ENCODE data around the gene DEXI.

The DEXI gene

DNA sequence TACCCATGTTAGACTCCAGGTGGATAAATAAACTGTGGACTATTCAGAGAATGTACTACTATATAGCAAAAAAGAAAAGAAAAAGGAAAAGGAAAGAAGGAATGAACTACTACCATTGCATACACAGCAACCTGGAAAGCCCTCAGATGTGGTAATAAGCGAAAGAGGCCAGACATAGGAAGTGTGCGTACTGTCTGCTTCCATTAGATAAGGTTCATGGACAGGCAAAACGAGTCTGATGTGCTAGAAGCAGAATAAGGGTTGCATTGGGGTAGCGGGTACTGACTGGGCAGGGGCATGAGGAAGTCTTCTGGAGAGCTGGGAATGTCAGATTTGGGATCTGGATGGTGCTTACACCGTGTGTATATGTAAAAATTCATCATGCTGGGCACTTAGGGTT, 23.9 kb upstream of the DEXI start:
- TF ChIP-seq TAF1 (IDR thresholded peaks at IDR 0.05; ENCODE audit: borderline replicate concordance, insufficient read depth, low read length) = no peak
- no peak for TF ChIP-seq SIN3A (IDR thresholded peaks at IDR 0.05; ENCODE audit: borderline replicate concordance, insufficient read depth, low read length)

DNA sequence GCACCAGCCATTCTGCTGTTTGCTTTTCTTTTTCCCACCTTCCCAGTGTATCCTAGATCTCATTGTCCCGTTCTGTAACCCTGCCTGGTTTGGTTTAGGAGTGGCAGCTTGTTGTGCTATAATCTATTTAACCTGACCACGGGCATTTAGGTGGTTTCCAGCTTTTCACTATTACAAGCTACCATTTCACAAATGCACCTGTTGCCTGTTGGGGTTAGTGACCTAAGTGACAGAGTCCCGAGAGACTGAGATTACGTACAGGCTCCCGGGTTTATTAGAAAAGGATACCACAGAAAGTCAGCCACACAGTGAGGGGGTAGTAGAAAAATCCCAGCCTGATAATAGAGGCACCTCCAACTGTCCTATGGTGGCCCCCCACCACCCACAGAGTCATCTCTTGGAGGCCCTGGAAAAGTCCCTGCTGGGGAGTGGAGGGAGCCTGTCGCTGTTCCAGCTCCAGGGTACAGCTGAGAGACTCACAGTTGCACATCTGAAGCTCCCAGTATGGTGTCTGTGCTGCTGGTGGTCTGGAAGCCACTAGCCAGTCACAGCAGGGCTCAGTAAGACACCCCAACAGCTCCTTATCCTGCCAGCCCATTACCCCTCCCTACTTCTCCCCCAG, 23.3 kb upstream of the DEXI start:
- TF ChIP-seq, protein P1, sequence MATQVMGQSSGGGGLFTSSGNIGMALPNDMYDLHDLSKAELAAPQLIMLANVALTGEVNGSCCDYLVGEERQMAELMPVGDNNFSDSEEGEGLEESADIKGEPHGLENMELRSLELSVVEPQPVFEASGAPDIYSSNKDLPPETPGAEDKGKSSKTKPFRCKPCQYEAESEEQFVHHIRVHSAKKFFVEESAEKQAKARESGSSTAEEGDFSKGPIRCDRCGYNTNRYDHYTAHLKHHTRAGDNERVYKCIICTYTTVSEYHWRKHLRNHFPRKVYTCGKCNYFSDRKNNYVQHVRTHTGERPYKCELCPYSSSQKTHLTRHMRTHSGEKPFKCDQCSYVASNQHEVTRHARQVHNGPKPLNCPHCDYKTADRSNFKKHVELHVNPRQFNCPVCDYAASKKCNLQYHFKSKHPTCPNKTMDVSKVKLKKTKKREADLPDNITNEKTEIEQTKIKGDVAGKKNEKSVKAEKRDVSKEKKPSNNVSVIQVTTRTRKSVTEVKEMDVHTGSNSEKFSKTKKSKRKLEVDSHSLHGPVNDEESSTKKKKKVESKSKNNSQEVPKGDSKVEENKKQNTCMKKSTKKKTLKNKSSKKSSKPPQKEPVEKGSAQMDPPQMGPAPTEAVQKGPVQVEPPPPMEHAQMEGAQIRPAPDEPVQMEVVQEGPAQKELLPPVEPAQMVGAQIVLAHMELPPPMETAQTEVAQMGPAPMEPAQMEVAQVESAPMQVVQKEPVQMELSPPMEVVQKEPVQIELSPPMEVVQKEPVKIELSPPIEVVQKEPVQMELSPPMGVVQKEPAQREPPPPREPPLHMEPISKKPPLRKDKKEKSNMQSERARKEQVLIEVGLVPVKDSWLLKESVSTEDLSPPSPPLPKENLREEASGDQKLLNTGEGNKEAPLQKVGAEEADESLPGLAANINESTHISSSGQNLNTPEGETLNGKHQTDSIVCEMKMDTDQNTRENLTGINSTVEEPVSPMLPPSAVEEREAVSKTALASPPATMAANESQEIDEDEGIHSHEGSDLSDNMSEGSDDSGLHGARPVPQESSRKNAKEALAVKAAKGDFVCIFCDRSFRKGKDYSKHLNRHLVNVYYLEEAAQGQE (IDR thresholded peaks at IDR 0.05; ENCODE audit: insufficient read depth in 1 of 2, low read depth in 2 of 2, low read length in 2 of 2) = no peak
- no peak for TF ChIP-seq TAF1 (IDR thresholded peaks at IDR 0.05; ENCODE audit: borderline replicate concordance, insufficient read depth, low read length)

DNA sequence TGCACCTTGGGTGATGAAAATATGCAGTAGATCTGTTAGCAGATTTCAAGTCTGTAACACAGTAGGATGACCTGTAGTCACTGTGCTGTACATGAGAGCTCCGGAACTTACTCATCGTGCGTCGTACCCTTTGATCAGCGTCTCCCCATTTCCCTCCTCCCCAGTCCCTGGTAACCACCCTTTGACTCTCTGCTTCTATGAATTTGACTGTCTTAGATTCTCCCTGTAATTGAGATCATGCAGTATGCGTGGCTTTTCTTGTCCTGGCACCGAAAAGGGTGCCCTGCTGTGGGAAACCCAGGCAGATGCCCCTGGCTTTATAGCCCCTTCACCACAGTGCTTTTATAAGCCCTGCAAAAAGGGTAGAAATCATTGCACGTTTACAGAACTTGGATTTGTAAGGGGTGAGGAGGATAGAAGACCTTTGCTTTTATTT, 22.6 kb upstream of the DEXI start:
- no peak for TF ChIP-seq FOXP2 (optimal IDR thresholded peaks at IDR 0.05; ENCODE audit: borderline replicate concordance, extremely low read depth, extremely low read length, insufficient read depth)
- TF ChIP-seq SIN3A (IDR thresholded peaks at IDR 0.05; ENCODE audit: borderline replicate concordance, insufficient read depth, low read length) = no peak
- TF ChIP-seq, protein P1 (IDR thresholded peaks at IDR 0.05; ENCODE audit: insufficient read depth in 1 of 2, low read depth in 2 of 2, low read length in 2 of 2) = no peak
- TF ChIP-seq POLR2AphosphoS5 (IDR thresholded peaks at IDR 0.05; ENCODE audit: low read depth, low read length) = no peak
- no peak for TF ChIP-seq TAF1 (IDR thresholded peaks at IDR 0.05; ENCODE audit: borderline replicate concordance, insufficient read depth, low read length)

DNA sequence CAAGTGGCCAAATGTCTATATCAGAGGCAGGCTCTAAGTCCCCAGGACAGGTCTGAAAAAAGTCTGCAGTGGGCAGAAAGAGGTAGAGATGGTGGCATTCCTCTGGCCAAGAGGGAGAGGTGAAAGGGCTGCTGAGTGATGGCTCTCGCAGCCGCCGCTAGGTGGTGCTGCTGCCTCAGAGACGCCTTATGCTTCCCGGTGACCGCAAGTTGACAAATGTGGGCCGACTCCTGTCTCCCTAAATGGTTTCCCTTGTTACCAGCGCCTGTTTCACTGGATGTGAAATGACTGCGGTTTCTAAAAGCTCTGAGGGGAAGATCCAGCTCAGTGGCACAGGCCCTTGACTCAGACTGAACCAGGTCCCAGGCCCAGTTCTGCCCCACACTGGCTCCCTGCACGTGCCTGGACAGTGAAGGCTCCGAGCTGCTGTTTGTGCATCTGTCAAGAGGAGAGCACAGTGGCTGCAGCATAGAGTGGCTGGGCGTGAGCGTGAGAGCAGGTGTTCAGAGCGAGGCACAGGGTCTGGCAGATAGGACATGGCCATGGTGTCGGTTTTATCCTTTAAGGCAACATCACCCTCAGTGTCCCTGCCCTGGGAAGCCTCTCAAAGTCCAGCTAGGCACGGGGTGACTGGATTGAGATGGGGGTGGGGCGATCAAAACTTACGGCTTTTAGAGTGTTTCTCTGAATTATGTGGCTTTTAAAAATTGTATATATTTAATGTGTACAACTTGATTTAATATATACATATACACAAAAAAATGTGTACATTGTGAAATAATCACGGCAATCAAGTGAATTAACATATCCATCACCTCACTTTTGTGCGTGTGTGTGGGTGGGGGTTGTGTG, 22.0 kb upstream of the DEXI start:
- TF ChIP-seq POLR2AphosphoS5 (IDR thresholded peaks at IDR 0.05; ENCODE audit: low read depth, low read length) (no peak), TAF1 (IDR thresholded peaks at IDR 0.05; ENCODE audit: borderline replicate concordance, insufficient read depth, low read length) (no peak), FOXP2 (optimal IDR thresholded peaks at IDR 0.05; ENCODE audit: borderline replicate concordance, extremely low read depth, extremely low read length, insufficient read depth) (no peak), SIN3A (IDR thresholded peaks at IDR 0.05; ENCODE audit: borderline replicate concordance, insufficient read depth, low read length) (no peak)
- TF ChIP-seq, protein P1 (IDR thresholded peaks at IDR 0.05; ENCODE audit: insufficient read depth in 1 of 2, low read depth in 2 of 2, low read length in 2 of 2) = no peak

DNA sequence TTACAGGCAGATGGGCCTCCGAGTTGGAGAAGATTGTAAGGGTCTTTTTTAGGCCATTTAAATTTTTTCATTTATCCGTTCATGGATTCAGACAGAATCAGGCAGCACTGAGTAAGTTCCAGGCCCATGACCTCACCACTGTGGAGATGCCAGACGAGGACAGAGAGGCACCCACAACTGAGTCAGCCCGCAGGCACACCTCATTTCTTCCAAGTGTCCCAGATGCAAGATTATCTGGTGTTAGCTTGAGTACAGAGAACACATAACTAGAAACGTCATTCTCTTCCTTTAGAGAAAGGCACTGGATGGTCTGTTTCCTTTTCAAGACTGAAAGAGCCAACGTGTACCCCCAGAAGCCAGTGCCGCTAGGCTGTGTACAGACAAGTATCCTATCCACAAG, 19.0 kb upstream of the DEXI start:
- TF ChIP-seq, protein P1 (IDR thresholded peaks at IDR 0.05; ENCODE audit: insufficient read depth in 1 of 2, low read depth in 2 of 2, low read length in 2 of 2) = no peak
- no peak for TF ChIP-seq FOXP2 (optimal IDR thresholded peaks at IDR 0.05; ENCODE audit: borderline replicate concordance, extremely low read depth, extremely low read length, insufficient read depth)
- TF ChIP-seq TAF1 (IDR thresholded peaks at IDR 0.05; ENCODE audit: borderline replicate concordance, insufficient read depth, low read length) = no peak
- no peak for TF ChIP-seq POLR2AphosphoS5 (IDR thresholded peaks at IDR 0.05; ENCODE audit: low read depth, low read length)

All from PFSK-1 (cell line).